OCI-LY3 (cell line): ENCODE data around the gene SRM.

Experiments used
- H2AFZ ChIP-seq: fragments of 200-600, 300-600 bp; shearing (Covaris generic); 2 replicates; pipeline ENCODE4 v1.6.0; 2014; ENCODE audit warnings: antibody characterized with exemption, low read depth, low read length
- H3K27ac ChIP-seq: fragments of 200-600, 300-600 bp; sonication (generic); 2 replicates; pipeline ENCODE4 v1.5.1; 2014; ENCODE audit warnings: mild to moderate bottlenecking, low read length, moderate library complexity, mixed read lengths
- H3K27me3 ChIP-seq: fragments of 200-600, 300-600 bp; sonication (generic); 2 replicates; pipeline ENCODE4 v1.6.1; 2014; ENCODE audit warnings: low read depth, low read length, mixed read lengths
- H3K36me3 ChIP-seq: fragments of 200-600, 300-600 bp; sonication (generic); replicated peaks from 2 replicates; pipeline ENCODE3; 2014; ENCODE audit warnings: low read depth, low read length, mixed read lengths
- H3K4me1 ChIP-seq: fragments of 300-600, 200-600 bp; sonication (generic); 2 replicates; pipeline ENCODE4 v1.6.1; 2014; ENCODE audit warnings: low read length, mixed read lengths
- H3K4me2 ChIP-seq: fragments of 200-600, 300-600 bp; sonication (generic); 2 replicates; pipeline ENCODE4 v1.6.1; 2014; ENCODE audit warnings: low read length, mixed read lengths
- H3K4me3 ChIP-seq: fragments of 300-600, 200-600 bp; sonication (generic); 2 replicates; pipeline ENCODE4 v1.5.1; 2014; ENCODE audit warnings: antibody characterized with exemption, mild to moderate bottlenecking, low read length, moderate library complexity
- H3K79me2 ChIP-seq: fragments of 300-600, 200-600 bp; shearing (Covaris generic); 2 replicates; pipeline ENCODE4 v1.6.1; 2014; ENCODE audit warnings: mild to moderate bottlenecking, low read length, mixed read lengths
- H3K9ac ChIP-seq: fragments of 300-600, 200-600 bp; shearing (Covaris generic); 2 replicates; pipeline ENCODE4 v1.6.0; 2014; ENCODE audit warnings: mild to moderate bottlenecking, low read length, moderate library complexity
- H3K9me3 ChIP-seq: fragments of 200-600, 300-600 bp; shearing (Covaris generic); 2 replicates; pipeline ENCODE4 v1.6.1; 2014; ENCODE audit warnings: low read length, mixed read lengths; ENCODE audit not compliant: insufficient read depth
- H4K20me1 ChIP-seq: fragments of 200-600, 300-600 bp; sonication (generic); 2 replicates; pipeline ENCODE4 v1.6.1; 2016; ENCODE audit warnings: low read length, mixed read lengths; ENCODE audit not compliant: insufficient read depth
- EZH2phosphoT487 ChIP-seq: fragments of 200-600 bp; shearing (Covaris generic); IDR thresholded peaks from 2 replicates; pipeline ENCODE4 v1.6.1; 2018; ENCODE audit warnings: antibody characterized with exemption, mixed run types, low read depth
- TF ChIP-seq, protein P1 (sequence below): fragments of 200-600, 300-600 bp; sonication (generic); IDR thresholded peaks from 2 replicates; pipeline ENCODE4 v1.5.1; 2014; ENCODE audit warnings: antibody characterized with exemption, low read length, low read depth

The SRM gene

DNA sequence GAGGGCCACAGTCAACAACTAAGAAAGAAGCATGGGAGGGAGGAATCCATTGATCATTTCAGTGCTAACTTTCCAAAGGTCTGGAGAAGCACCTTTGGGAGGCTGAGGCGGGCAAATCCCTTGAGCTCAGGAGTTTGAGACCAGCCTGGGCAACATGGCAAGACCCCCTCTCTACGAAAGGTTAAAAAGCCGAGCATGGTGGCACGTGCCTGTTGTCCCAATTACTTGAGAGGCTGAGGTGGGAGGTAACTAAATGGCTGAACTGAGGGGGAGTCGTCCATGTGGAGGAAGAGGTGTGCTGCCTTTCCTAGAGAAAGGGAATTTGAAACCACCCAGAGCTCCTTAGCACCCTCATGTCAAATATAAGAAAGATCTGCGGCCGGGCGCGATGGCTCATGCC is 29.0 kb downstream of the SRM start:
- H4K20me1 ChIP-seq = no peaks in the 10 kb centered on the region
- H2AFZ ChIP-seq = no peak overlapping the region
- H3K36me3 ChIP-seq = peaks cover 7% of the 10 kb centered on the region
- no peaks in the 10 kb centered on the region for H3K9me3 ChIP-seq
- H3K9ac ChIP-seq = no peak overlapping the region
- H3K4me3 ChIP-seq = no peak overlapping the region
- no peak overlapping the region for H3K4me2 ChIP-seq
- no peak overlapping the region for H3K27ac ChIP-seq
- H3K4me1 ChIP-seq = no peaks in the 10 kb centered on the region
- H3K79me2 ChIP-seq = no peaks in the 10 kb centered on the region
- TF ChIP-seq, protein P1, sequence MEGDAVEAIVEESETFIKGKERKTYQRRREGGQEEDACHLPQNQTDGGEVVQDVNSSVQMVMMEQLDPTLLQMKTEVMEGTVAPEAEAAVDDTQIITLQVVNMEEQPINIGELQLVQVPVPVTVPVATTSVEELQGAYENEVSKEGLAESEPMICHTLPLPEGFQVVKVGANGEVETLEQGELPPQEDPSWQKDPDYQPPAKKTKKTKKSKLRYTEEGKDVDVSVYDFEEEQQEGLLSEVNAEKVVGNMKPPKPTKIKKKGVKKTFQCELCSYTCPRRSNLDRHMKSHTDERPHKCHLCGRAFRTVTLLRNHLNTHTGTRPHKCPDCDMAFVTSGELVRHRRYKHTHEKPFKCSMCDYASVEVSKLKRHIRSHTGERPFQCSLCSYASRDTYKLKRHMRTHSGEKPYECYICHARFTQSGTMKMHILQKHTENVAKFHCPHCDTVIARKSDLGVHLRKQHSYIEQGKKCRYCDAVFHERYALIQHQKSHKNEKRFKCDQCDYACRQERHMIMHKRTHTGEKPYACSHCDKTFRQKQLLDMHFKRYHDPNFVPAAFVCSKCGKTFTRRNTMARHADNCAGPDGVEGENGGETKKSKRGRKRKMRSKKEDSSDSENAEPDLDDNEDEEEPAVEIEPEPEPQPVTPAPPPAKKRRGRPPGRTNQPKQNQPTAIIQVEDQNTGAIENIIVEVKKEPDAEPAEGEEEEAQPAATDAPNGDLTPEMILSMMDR = no peak
- no peak for TF ChIP-seq EZH2phosphoT487
- no peaks in the 10 kb centered on the region for H3K27me3 ChIP-seq

DNA sequence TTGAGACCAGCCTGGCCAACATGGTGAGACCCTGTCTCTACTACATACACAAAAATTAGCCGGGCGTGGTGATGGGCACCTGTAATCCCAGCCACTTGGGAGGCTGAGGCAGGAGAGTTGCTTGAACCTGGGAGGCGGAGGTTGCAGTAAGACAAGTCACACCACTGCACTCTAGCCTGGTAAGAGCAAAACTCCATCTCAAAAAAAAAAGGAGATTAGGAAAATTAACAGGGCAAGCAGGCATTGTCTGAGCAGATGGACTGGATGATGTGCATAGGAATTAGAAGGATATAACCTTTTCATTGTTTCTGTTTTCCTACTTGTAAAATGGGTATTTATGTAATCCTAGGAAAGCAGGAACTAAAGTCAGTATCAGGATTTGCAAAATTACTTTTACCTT is 31.8 kb downstream of the SRM start:
- Histone ChIP-seq H4K20me1 (peaks cover 7% of the 10 kb centered on the region; the same call in 1 of the 2 replicates), H2AFZ (no peak overlapping the region), H3K9me3 (no peaks in the 10 kb centered on the region), H3K27ac (no peak overlapping the region), H3K36me3 (peaks cover 27% of the 10 kb centered on the region), H3K27me3 (no peaks in the 10 kb centered on the region), H3K4me3 (no peak overlapping the region), H3K79me2 (no peaks in the 10 kb centered on the region), H3K9ac (no peak overlapping the region), H3K4me2 (no peak overlapping the region), H3K4me1 (peaks cover 13% of the 10 kb centered on the region)
- no peak for TF ChIP-seq EZH2phosphoT487
- TF ChIP-seq, protein P1 = no peak

- H3K27ac ChIP-seq = no peak overlapping the region
- H3K9ac ChIP-seq = no peak overlapping the region
- peaks cover 27% of the 10 kb centered on the region for H3K36me3 ChIP-seq
- H2AFZ ChIP-seq = no peak overlapping the region
- H3K4me1 ChIP-seq = peaks cover 13% of the 10 kb centered on the region
- no peaks in the 10 kb centered on the region for H3K27me3 ChIP-seq
- peaks cover 7% of the 10 kb centered on the region; the same call in 1 of the 2 replicates for H4K20me1 ChIP-seq
- H3K9me3 ChIP-seq = no peaks in the 10 kb centered on the region
- no peaks in the 10 kb centered on the region for H3K79me2 ChIP-seq
- H3K4me3 ChIP-seq = no peak overlapping the region
- no peak overlapping the region for H3K4me2 ChIP-seq
- TF ChIP-seq EZH2phosphoT487 = no peak
- TF ChIP-seq, protein P1 = no peak
Observed at GRCh38 chr1:11027316-11027715, 32.5 kb downstream of the SRM start.

GRCh38 chr1:11026903-11027302 is 32.9 kb downstream of the SRM start:
- Histone ChIP-seq H3K27ac (no peak overlapping the region), H3K4me1 (peaks cover 13% of the 10 kb centered on the region), H3K9ac (no peak overlapping the region), H3K9me3 (no peaks in the 10 kb centered on the region), H3K36me3 (peaks cover 27% of the 10 kb centered on the region), H4K20me1 (peaks cover 7% of the 10 kb centered on the region; the same call in 1 of the 2 replicates), H3K27me3 (no peaks in the 10 kb centered on the region), H3K79me2 (no peaks in the 10 kb centered on the region), H2AFZ (no peak overlapping the region), H3K4me3 (no peak overlapping the region), H3K4me2 (no peak overlapping the region)
- TF ChIP-seq, protein P1 = no peak
- TF ChIP-seq EZH2phosphoT487 = no peak
